Stimulated activated naive CD8-positive, alpha-beta T cell treated with anti-CD3 and anti-CD28 coated beads, Interleukin-15, amount 100 ng/mL, for 72 hours (primary cell): ENCODE measurements around the gene PPP1R3E.
"Not testable (repeated sequence)": the region's sequence is repeated elsewhere in the genome, so short reads cannot be mapped to it uniquely, and the experiment has no call there.

Source experiments
- ATAC-seq: fragments of 150-1000 bp; cut with Tn5 transposase; 2 replicates; pipeline ENCODE4 v1.10.0; 2021; ENCODE audit warnings: mild to moderate bottlenecking, moderate library complexity
- DNase-seq, 2 donors: peaks; one replicate each; pipeline ENCODE4 v3.0.0; 2021 to 2022
- H3K27ac Mint-ChIP-seq, 2 donors: one replicate each; pipeline ENCODE4 v1.8.0; 2022; ENCODE audit warnings: mild to moderate bottlenecking in 2 of 2, mixed read lengths in 2 of 2, moderate library complexity in 2 of 2
- H3K27me3 Mint-ChIP-seq: one replicate; pipeline ENCODE4 v1.8.0; 2022; ENCODE audit warnings: mixed read lengths
- H3K4me1 Mint-ChIP-seq: one replicate; pipeline ENCODE4 v1.8.0; 2022; ENCODE audit warnings: mild to moderate bottlenecking, mixed read lengths
- H3K4me3 Mint-ChIP-seq, 2 donors: one replicate each; pipeline ENCODE4 v1.8.0; 2022; ENCODE audit warnings: mild to moderate bottlenecking in 2 of 2, mixed read lengths in 2 of 2, moderate library complexity in 1 of 2
- H3K9me3 Mint-ChIP-seq, 2 donors: one replicate each; pipeline ENCODE4 v1.8.0; 2022; ENCODE audit warnings: mixed read lengths in 2 of 2

The PPP1R3E gene

GRCh38 chr14:23325746-23326145, 23.1 kb upstream of the PPP1R3E start:
- not testable (repeated sequence) for H3K27me3 Mint-ChIP-seq, H3K27ac Mint-ChIP-seq, ATAC-seq, H3K4me3 Mint-ChIP-seq, H3K9me3 Mint-ChIP-seq, DNase-seq
- peaks cover 28% of the 10 kb centered on the region for H3K4me1 Mint-ChIP-seq

- Mint-ChIP-seq H3K9me3 (no peaks in the 10 kb centered on the region), H3K4me1 (peaks cover 33% of the 10 kb centered on the region), H3K4me3 (no peak overlapping the region), H3K27me3 (no peaks in the 10 kb centered on the region), H3K27ac (peak overlapping the region in 1 of 2 donors; percentile 89)
- ATAC-seq = no peak
- no peak for DNase-seq
Measured at GRCh38 chr14:23324993-23325392, 22.3 kb upstream of the PPP1R3E start.

DNA sequence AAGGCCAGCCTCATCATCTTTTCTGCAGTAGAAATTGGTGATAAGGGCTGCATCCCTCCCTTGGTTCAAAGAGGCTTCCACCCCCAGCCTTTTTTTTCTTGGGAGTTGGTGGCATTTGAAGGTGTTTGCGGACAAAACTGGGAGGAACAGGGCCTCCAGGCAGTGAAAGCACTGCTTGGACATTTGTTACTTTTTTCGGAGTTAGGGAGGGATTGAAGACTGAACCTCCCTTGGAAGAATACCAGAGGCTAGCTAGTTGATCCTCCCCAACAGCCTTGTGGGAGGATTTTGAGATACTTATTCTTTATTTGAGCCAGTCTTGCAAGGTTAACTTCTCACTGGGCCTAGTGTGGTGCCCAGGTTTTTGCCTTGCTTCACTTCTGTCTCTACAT, 21.8 kb upstream of the PPP1R3E start:
- no peak overlapping the region for H3K27ac Mint-ChIP-seq
- H3K4me3 Mint-ChIP-seq = no peak overlapping the region
- peaks cover 39% of the 10 kb centered on the region for H3K4me1 Mint-ChIP-seq
- no peak for ATAC-seq
- H3K9me3 Mint-ChIP-seq = no peaks in the 10 kb centered on the region
- H3K27me3 Mint-ChIP-seq = no peaks in the 10 kb centered on the region
- no peak for DNase-seq

GRCh38 chr14:23323838-23324454, 21.3 kb upstream of the PPP1R3E start:
- H3K27me3 Mint-ChIP-seq = no peaks in the 10 kb centered on the region
- no peaks in the 10 kb centered on the region for H3K9me3 Mint-ChIP-seq
- ATAC-seq = no peak
- no peak overlapping the region for H3K27ac Mint-ChIP-seq
- no peak overlapping the region for H3K4me3 Mint-ChIP-seq
- DNase-seq = no peak
- H3K4me1 Mint-ChIP-seq = peaks cover 40% of the 10 kb centered on the region

DNA sequence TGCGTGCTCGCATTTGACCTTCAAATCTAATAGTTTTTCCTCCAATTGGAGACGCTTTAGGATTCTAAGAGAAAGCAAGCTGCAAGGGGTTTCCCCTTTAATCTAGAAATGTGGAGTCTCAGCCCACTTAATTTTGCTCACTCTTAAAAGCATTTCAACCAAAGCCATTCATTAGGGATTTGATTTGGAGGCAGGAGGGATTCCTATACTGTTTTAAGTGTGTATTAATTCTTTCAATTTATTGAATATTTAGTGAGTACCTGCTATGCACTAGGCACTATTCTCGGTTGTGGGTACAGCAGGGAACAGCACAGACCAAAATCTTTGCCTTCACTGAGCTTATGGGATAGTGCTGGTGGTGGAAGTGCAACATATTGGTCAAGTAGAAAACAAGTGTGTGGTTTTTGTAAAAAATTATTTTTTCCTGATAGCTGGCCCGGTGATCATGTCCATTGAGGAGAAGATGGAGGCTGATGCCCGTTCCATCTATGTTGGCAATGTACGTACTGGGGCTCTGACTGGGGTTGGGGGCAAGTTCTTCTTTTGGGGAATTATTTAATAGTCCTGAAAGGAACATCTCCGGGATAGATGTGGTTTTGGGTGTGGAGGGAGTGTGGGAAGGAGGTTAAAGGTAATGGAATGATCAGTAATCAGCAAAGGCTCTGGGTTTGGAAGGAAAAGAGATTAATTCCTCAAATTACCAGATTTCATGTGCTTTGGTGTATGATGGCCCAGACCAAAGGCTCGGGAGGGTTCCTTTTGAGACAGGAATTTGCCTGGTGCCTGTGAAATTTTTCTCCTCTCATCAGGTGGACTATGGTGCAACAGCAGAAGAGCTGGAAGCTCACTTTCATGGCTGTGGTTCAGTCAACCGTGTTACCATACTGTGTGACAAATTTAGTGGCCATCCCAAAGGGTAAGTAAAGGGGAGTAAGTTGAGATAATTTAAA, 20.2 kb upstream of the PPP1R3E start:
- Mint-ChIP-seq H3K27ac (peak overlapping the region; percentile 95 to 99), H3K4me3 (peak overlapping the region; percentile 92 to 97), H3K9me3 (no peaks in the 10 kb centered on the region), H3K4me1 (peaks cover 40% of the 10 kb centered on the region), H3K27me3 (no peaks in the 10 kb centered on the region)
- ATAC-seq (no peak), DNase-seq (no peak)

- Mint-ChIP-seq H3K27ac (peak overlapping the region; percentile 95 to 99), H3K4me3 (peak overlapping the region; percentile 92 to 97), H3K27me3 (no peaks in the 10 kb centered on the region), H3K4me1 (peaks cover 40% of the 10 kb centered on the region), H3K9me3 (no peaks in the 10 kb centered on the region)
- DNase-seq (peak; percentile 69 to 83), ATAC-seq (peak; percentile 41)
Measured at GRCh38 chr14:23321572-23322547, 19.2 kb upstream of the PPP1R3E start.

DNA sequence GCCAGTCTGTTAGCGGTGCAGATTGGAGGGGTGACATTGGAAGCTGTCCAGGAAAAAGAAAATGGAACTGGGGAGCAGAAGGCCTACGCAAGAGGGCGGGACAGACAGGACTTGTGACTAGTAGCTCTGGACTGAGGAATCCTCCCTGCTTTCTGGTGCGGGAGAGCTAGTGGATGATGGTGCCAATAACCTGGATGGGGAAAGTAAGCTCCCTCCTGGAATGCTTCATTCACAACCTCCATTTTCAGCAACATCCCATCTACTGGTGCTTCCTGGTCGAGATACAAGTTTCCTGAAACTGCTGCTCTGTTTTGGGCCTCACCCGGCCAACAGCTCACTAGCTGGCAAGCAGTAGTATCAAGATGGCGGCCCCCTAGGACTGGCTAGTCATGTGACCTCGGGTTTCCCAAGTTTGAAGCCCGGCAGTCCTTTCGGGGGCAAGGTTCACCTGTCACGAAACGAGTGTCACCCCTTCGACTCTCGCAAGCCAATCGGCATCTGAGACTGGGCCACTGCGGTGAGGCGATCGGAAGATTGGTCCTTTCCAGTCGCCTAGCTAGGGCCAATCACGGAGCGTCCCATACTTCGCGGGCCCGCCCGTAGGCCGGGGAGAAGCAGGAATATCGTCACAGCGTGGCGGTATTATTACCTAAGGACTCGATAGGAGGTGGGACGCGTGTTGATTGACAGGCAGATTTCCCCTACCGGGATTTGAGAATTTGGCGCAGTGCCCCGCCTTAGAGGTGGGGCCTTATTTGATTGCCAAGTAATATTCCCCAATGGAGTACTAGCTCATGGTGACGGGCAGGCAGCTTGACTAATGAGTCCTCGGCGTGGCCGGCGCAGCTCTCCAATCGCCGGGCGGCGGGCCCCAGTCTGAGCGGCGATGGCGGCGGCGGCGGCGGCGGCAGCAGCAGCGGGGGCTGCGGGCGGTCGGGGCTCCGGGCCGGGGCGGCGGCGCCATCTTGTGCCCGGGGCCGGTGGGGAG, 18.2 kb upstream of the PPP1R3E start, which contains the start of gene PABPN1:
TSS of gene PABPN1 (plus strand) at position 874 of the 988 bp plus-strand sequence. CDS start at position 887, 13 bp downstream.
- peak within 1 kb of the TSS; percentile 92 to 97 for H3K4me3 Mint-ChIP-seq
- no peaks in the 10 kb centered on the region for H3K27me3 Mint-ChIP-seq
- DNase-seq (peak; percentile 97 to 99), ATAC-seq (peak; percentile 92)
- H3K9me3 Mint-ChIP-seq = no peaks in the 10 kb centered on the region
- peak within 1 kb of the TSS; percentile 98 to 99 for H3K27ac Mint-ChIP-seq
- H3K4me1 Mint-ChIP-seq = peaks cover 40% of the 10 kb centered on the region

DNA sequence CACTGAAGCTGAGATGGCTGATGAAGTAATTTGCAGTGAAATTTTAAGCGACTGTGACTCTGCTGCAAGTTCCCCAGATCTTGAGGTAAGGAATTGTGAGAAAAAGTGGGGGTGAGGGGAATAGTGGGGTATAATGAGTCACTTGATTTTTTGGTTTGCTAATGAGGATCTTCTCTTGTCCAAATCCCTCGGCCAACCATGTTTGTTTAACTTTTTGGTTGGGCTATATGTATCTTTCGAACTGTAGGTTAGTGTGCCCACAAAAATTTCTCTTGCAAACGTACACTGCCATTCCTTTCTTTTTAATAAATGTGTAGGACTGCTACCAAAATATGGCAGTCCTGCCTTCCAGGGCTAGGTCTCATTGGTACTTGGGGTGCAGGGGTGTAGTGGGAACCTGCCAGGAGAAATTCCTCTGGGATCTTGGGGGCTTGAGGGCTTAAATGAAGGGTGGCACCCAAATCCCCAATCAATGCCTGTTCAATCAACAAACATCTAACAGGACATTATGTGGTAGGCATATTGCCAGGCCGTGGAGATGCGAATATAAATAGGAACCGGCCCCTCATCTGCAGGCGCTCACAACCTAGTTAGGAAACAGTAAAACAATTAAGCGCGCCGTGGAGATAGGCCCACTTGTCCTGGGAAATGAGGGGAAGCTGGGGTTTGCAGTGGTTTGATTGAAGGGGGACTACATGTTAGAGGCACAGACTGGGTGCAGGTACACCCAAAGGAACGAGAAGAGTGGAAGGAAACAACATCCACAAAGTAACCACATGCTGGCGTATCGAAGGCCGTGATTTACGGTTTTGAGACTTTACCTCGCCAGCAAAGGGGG, 17.3 kb upstream of the PPP1R3E start:
- Mint-ChIP-seq H3K27ac (peak overlapping the region; percentile 98 to 99), H3K9me3 (no peaks in the 10 kb centered on the region), H3K4me3 (peak overlapping the region; percentile 89 to 97), H3K27me3 (no peaks in the 10 kb centered on the region), H3K4me1 (peaks cover 39% of the 10 kb centered on the region)
- DNase-seq (no peak), ATAC-seq (no peak)

- no peak overlapping the region for H3K4me3 Mint-ChIP-seq
- no peak overlapping the region for H3K27ac Mint-ChIP-seq
- peaks cover 12% of the 10 kb centered on the region for H3K4me1 Mint-ChIP-seq
- no peaks in the 10 kb centered on the region for H3K9me3 Mint-ChIP-seq
- no peaks in the 10 kb centered on the region for H3K27me3 Mint-ChIP-seq
- ATAC-seq = no peak
- no peak for DNase-seq
Measured at GRCh38 chr14:23316300-23316699, 13.6 kb upstream of the PPP1R3E start.

- Mint-ChIP-seq H3K27me3 (peaks cover 40% of the 10 kb centered on the region), H3K27ac (no peak overlapping the region), H3K4me3 (no peak overlapping the region), H3K9me3 (no peaks in the 10 kb centered on the region), H3K4me1 (peaks cover 17% of the 10 kb centered on the region)
- DNase-seq (no peak), ATAC-seq (no peak)
Measured at GRCh38 chr14:23310546-23310945, 7.9 kb upstream of the PPP1R3E start.

- Mint-ChIP-seq H3K9me3 (no peaks in the 10 kb centered on the region), H3K27ac (no peak overlapping the region)
Measured at GRCh38 chr14:23308721-23309445, 6.2 kb upstream of the PPP1R3E start.

GRCh38 chr14:23307687-23308644, 5.3 kb upstream of the PPP1R3E start:
- peaks cover 42% of the 10 kb centered on the region for H3K27me3 Mint-ChIP-seq
- H3K9me3 Mint-ChIP-seq = no peaks in the 10 kb centered on the region
- ATAC-seq (no peak), DNase-seq (no peak)
- H3K4me3 Mint-ChIP-seq = peak overlapping the region; percentile 32 to 67
- H3K4me1 Mint-ChIP-seq = peaks cover 24% of the 10 kb centered on the region
- peak overlapping the region; percentile 3 to 61 for H3K27ac Mint-ChIP-seq

More at GRCh38 chr14:23308721-23309445, 6.2 kb upstream of the PPP1R3E start:
- DNase-seq = no peak
- H3K27me3 Mint-ChIP-seq = peaks cover 42% of the 10 kb centered on the region
- ATAC-seq = no peak
- peaks cover 17% of the 10 kb centered on the region for H3K4me1 Mint-ChIP-seq
- H3K4me3 Mint-ChIP-seq = no peak overlapping the region
